Endothelial cell of umbilical vein (primary cell): ENCODE measurements around the gene NOTCH1. TPM values are rescaled to one million over a fixed set of nuclear protein-coding genes. Genes with fewer than 3 reads are reported as not detected.

Experiments used
- BruUV-seq: library from RNA; stranded (reverse); fragments of 400-500 nt; replicated peaks from 2 replicates; lab custom pipeline; 2021; lab: Mats Ljungman, UMichigan
- CTCF ChIA-PET: fragments of 300-600, 350-600 bp; sonication (Branson Sonifier 250); formaldehyde crosslinking; loops from one replicate; lab custom pipeline; 2021; ENCODE audit warnings: antibody characterized with exemption, inconsistent platforms; lab: Charles Lee
- POLR2A ChIA-PET: fragments of 300-600, 350-600 bp; sonication (Branson Sonifier 250); formaldehyde crosslinking; loops from one replicate; lab custom pipeline; 2021; ENCODE audit warnings: antibody characterized with exemption, inconsistent platforms; lab: Charles Lee
- DNase-seq: peaks from one replicate; pipeline ENCODE4 v3.0.0-alpha.2; 2011; ENCODE audit warnings: low read depth, low spot score
- FAIRE-seq: peaks from 2 replicates; lab custom pipeline; 2011; peaks lifted over from hg19 to GRCh38; lab: Jason Lieb, UNC
- H2AFZ ChIP-seq: 2 replicates; pipeline ENCODE4 v1.6.0; 2012; ENCODE audit warnings: low read depth, low read length, control low read depth, inconsistent platforms
- H3K27ac ChIP-seq: 2 replicates; pipeline ENCODE4 v1.5.1; 2011; ENCODE audit warnings: low read depth, mild to moderate bottlenecking, control low read depth, low read length, moderate library complexity; ENCODE audit not compliant: insufficient read depth
- H3K27me3 ChIP-seq, 2 experiments: 2 replicates each; pipeline versions ENCODE4 v1.6.0 to v1.6.1; 2011; ENCODE audit warnings: low read length in 2 of 2, mixed read lengths in 1 of 2; ENCODE audit not compliant: control insufficient read depth in 2 of 2, insufficient read depth in 2 of 2
- H3K36me3 ChIP-seq, 2 experiments: 2 replicates in 1 of 2; 3 replicates in 1 of 2; pipeline ENCODE4 v1.5.1; 2011; ENCODE audit warnings: low read length in 2 of 2, mild to moderate bottlenecking in 1 of 2, moderate library complexity in 1 of 2; ENCODE audit not compliant: control insufficient read depth in 2 of 2, insufficient read depth in 2 of 2; ENCODE audit errors: extremely low read depth in 1 of 2
- H3K4me1 ChIP-seq: 3 replicates; pipeline ENCODE4 v1.5.1; 2011; ENCODE audit warnings: mild to moderate bottlenecking, low read length; ENCODE audit not compliant: control insufficient read depth, insufficient read depth; ENCODE audit errors: extremely low read depth
- H3K4me2 ChIP-seq: 2 replicates; pipeline ENCODE4 v1.6.1; 2011; ENCODE audit warnings: low read length, control low read depth, mixed read lengths; ENCODE audit not compliant: insufficient read depth
- H3K4me3 ChIP-seq, 3 experiments: fragments of 200-600 bp in 1 of 3; sonication (generic), shearing (Covaris generic) in 1 of 3; replicated peaks in 1 of 3; 2 replicates each; pipeline ENCODE4 v1.5.1; 2011 to 2016; ENCODE audit warnings: control low read depth in 3 of 3, low read length in 3 of 3, mild to moderate bottlenecking in 2 of 3, inconsistent platforms in 1 of 3, low read depth in 1 of 3, moderate library complexity in 1 of 3; ENCODE audit not compliant: insufficient read depth in 1 of 3
- H3K79me2 ChIP-seq: 2 replicates; pipeline ENCODE4 v1.6.0; 2012; ENCODE audit warnings: low read length, inconsistent platforms; ENCODE audit not compliant: control insufficient read depth, insufficient read depth
- H3K9ac ChIP-seq: replicated peaks from 2 replicates; pipeline ENCODE3; 2011; ENCODE audit warnings: low read length, control low read depth; ENCODE audit not compliant: insufficient read depth; ENCODE audit errors: extremely low read depth
- H3K9me1 ChIP-seq: replicated peaks from 3 replicates; pipeline ENCODE4 v1.6.0; 2011; ENCODE audit warnings: mild to moderate bottlenecking, low read length; ENCODE audit not compliant: control insufficient read depth, insufficient read depth; ENCODE audit errors: extremely low read depth
- H3K9me3 ChIP-seq: replicated peaks from 2 replicates; pipeline ENCODE4 v1.5.1; 2012; ENCODE audit warnings: low read length, inconsistent platforms; ENCODE audit not compliant: control insufficient read depth, insufficient read depth
- H4K20me1 ChIP-seq: replicated peaks from 2 replicates; pipeline ENCODE3; 2011; ENCODE audit warnings: mild to moderate bottlenecking, low read length; ENCODE audit not compliant: control insufficient read depth, insufficient read depth; ENCODE audit errors: extremely low read depth
- CTCF ChIP-seq, 2 donors: IDR thresholded peaks; 1 replicate in 1 of 2; 2 replicates in 1 of 2; pipeline ENCODE4 v1.5.1; 2011; ENCODE audit warnings: low read length in 2 of 2, mild to moderate bottlenecking in 2 of 2, moderate library complexity in 2 of 2, control low read depth in 1 of 2, inconsistent platforms in 1 of 2, low read depth in 1 of 2; ENCODE audit not compliant: insufficient read depth in 1 of 2; ENCODE audit errors: extremely low read depth in 1 of 2
- GATA2 ChIP-seq: IDR thresholded peaks from 2 replicates; pipeline ENCODE4 v1.7.0; 2011; ENCODE audit warnings: low read depth, mild to moderate bottlenecking, moderate library complexity, mixed read lengths, low read length; ENCODE audit not compliant: insufficient read length, insufficient read depth
- MYC ChIP-seq: IDR thresholded peaks from one replicate; pipeline ENCODE4 v1.6.1; 2011; ENCODE audit warnings: mild to moderate bottlenecking, low read depth, low read length
- dilution Hi-C: fragments of 300-500 bp; cut with MboI; formaldehyde crosslinking; loops from one replicate; pipeline ENCODE4 v1.15.0; 2019; ENCODE audit warnings: low sequenced_read_pairs; ENCODE audit not compliant: extremely low pct_ligation_motif_present
- intact Hi-C: fragments of 100-400 bp; cut with micrococcal nuclease; formaldehyde crosslinking; loops from one replicate; pipeline ENCODE4 v1.10.0; 2022
- polyA plus RNA-seq, 4 experiments: library from polyadenylated mRNA; depleted of rRNA in 3 of 4; stranded (reverse) in 3 of 4; unstranded in 1 of 4; fragments of >200 nt; gene quantifications; 2 replicates each; pipeline versions ENCODE4 v1.2.1 to v1.2.3, GENCODE V29; 2011 to 2012; ENCODE audit warnings: missing spikeins in 1 of 4
- total RNA-seq: library from RNA; stranded (reverse); gene quantifications from 2 replicates; pipeline ENCODE4 v1.2.3, GENCODE V29; 2021

The NOTCH1 gene
- total and polyA plus RNA-seq, 2 donors (not counting 3 experiments of a cell fraction or from before 2014, with no cell fraction given), result 31.7 to 153 TPM

GRCh38 chr9:136588663-136589464 lies 43.0 kb upstream of the NOTCH1 start:
- no peaks in the 10 kb centered on the region for H3K9me3 ChIP-seq
- no peaks in the 10 kb centered on the region for H3K27me3 ChIP-seq
- TF ChIP-seq CTCF (IDR thresholded peaks at IDR 0.05; ENCODE audit: extremely low read depth in 1 of 2, insufficient read depth in 1 of 2, low read depth in 1 of 2, low read length in 2 of 2), result no peak
- no peak for TF ChIP-seq MYC
- TF ChIP-seq GATA2, result no peak
- H2AFZ ChIP-seq, result no peak overlapping the region
- no peaks in the 10 kb centered on the region for H3K36me3 ChIP-seq
- H3K9me1 ChIP-seq, result no peaks in the 10 kb centered on the region
- H3K27ac ChIP-seq, result no peak overlapping the region
- FAIRE-seq (no peak), DNase-seq (no peak)
- CTCF ChIA-PET, result interaction anchor here (1.4 kb wide), 1 partner anchor 36 kb away, joined by 5 read pairs; no protein-coding TSS in a partner anchor
- no peaks in the 10 kb centered on the region for H4K20me1 ChIP-seq
- no peak overlapping the region for H3K9ac ChIP-seq
- no peak overlapping the region for H3K4me2 ChIP-seq
- H3K79me2 ChIP-seq, result no peaks in the 10 kb centered on the region
- no TSS peak for BruUV-seq
- POLR2A ChIA-PET, result no interaction called here
- dilution Hi-C loops, result no loop called here
- intact Hi-C loops, result loop anchor here (2.0 kb wide), 1 partner anchor 26 kb away; no protein-coding TSS in a partner anchor
- no peak overlapping the region for H3K4me3 ChIP-seq
- peaks cover 14% of the 10 kb centered on the region for H3K4me1 ChIP-seq
